Natural killer cell (primary cell): ENCODE results near the gene AGTR1. TPM values are rescaled to one million over a fixed set of nuclear protein-coding genes. Genes with fewer than 3 reads are reported as not detected.
A peak's percentile ranks its signal among the peaks of the same experiment; 100 is the strongest.

Experiments
- ATAC-seq, 3 donors: fragments of 150-1000 bp in 2 of 3; fragments of 200-7000 bp in 1 of 3; cut with Tn5 transposase; 1 replicate in 1 of 3; 2 replicates in 2 of 3; pipeline ENCODE4 v1.10.0; 2021; ENCODE audit warnings: mild to moderate bottlenecking in 2 of 3, moderate library complexity in 2 of 3
- DNase-seq, 2 donors: peaks; one replicate each; pipeline versions ENCODE4 v3.0.0 to v3.0.0-alpha.2; 2013 to 2021; ENCODE audit warnings: mixed read lengths in 1 of 2
- H3K27ac ChIP-seq: one replicate; pipeline ENCODE4 v1.5.1; 2013; ENCODE audit warnings: mild to moderate bottlenecking, low read length
- H3K27me3 ChIP-seq: one replicate; pipeline ENCODE4 v1.6.1; 2013; ENCODE audit warnings: low read length; ENCODE audit not compliant: control insufficient read depth, insufficient read depth
- H3K36me3 ChIP-seq: one replicate; pipeline ENCODE4 v1.6.1; 2013; ENCODE audit warnings: low read length; ENCODE audit not compliant: control insufficient read depth, insufficient read depth
- H3K4me1 ChIP-seq: one replicate; pipeline ENCODE4 v1.6.1; 2013; ENCODE audit warnings: low read length; ENCODE audit not compliant: control insufficient read depth, insufficient read depth
- H3K4me3 ChIP-seq: one replicate; pipeline ENCODE4 v1.5.1; 2013; ENCODE audit warnings: low read length
- H3K9me3 ChIP-seq: one replicate; pipeline ENCODE4 v1.6.1; 2013; ENCODE audit warnings: low read length; ENCODE audit not compliant: control insufficient read depth, insufficient read depth
- H3K27ac Mint-ChIP-seq, 2 donors: one replicate each; pipeline ENCODE4 v1.8.0; 2022; ENCODE audit warnings: mild to moderate bottlenecking in 2 of 2, mixed read lengths in 2 of 2, moderate library complexity in 1 of 2
- H3K27me3 Mint-ChIP-seq, 2 donors: one replicate each; pipeline ENCODE4 v1.8.0; 2022; ENCODE audit warnings: low read depth in 2 of 2, mixed read lengths in 2 of 2
- H3K36me3 Mint-ChIP-seq: one replicate; pipeline ENCODE4 v1.8.0; 2022; ENCODE audit warnings: mixed read lengths
- H3K4me1 Mint-ChIP-seq, 2 donors: one replicate each; pipeline ENCODE4 v1.8.0; 2022; ENCODE audit warnings: mixed read lengths in 2 of 2
- H3K4me3 Mint-ChIP-seq: one replicate; pipeline ENCODE4 v1.8.0; 2022; ENCODE audit warnings: mild to moderate bottlenecking, moderate library complexity, mixed read lengths
- H3K9me3 Mint-ChIP-seq, 2 donors: one replicate each; pipeline ENCODE4 v1.8.0; 2022; ENCODE audit warnings: mixed read lengths in 2 of 2
- WGBS: methylation state at CpG from one replicate; pipeline ENCODE4 v1.1.7; 2013; ENCODE audit warnings: missing lambda C conversion rate; ENCODE audit not compliant: insufficient coverage; 5-methylcytosine and 5-hydroxymethylcytosine counted together
- intact Hi-C: fragments of 100-400 bp; cut with micrococcal nuclease; formaldehyde crosslinking; loops from one replicate; pipeline ENCODE4 v1.14.2; 2022
- total RNA-seq, 4 donors: library from RNA; stranded (reverse); fragments of 120-200 nt in 1 of 4; gene quantifications; one replicate each; pipeline versions ENCODE4 v1.2.3 to v1.2.4, GENCODE V29; 2013 to 2022
- TF ChIP-seq, protein P1 (sequence below): fragments of 200-600 bp; IDR thresholded peaks from one replicate; pipeline ENCODE4 v1.8.0; 2022; ENCODE audit warnings: antibody characterized with exemption

The AGTR1 gene
- total RNA-seq, 3 donors from 2014 or later (not counting 1 experiment from before 2014, with no cell fraction given) = not detected

DNA sequence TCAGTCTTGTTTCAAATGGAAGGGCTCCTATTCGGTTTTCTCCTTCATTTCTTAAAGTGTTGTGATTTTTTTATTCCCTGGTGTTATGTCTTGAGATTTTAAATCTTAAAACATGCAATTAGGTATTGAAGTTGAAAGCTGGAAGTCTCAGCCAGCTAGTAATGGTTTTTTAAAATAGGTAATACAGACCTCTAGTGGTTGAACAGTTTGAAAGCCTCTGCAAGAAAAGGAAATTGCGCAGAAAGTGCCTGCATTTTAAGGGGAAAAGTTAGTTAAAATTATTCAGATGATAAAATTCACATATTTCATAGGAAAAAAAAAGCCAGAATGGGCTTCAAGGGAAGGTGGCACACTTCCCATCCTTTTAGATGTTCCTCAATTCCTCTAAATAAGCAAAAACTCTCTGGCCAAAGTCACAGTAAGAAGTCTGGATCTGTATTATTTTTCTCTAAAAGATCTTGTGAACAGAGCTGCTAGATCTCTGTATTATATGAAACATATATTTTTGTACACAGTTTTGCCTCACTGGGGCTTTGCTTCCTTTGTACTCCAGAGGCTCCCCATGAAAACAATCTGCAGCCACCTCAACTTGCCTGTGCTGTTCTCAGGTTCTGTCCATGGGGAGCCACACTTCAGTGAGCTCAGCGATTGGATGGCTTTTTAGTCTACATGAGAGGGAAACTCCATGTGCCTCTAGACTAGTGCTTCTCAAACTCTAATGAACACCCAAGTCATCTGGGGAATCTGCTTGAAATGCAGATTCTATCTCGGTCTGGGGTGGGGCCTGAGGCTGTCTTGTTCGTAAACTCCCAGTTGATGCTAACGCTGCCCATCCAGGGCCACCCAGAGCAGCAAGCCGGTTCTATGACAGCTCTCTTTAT is 21.5 kb downstream of the AGTR1 start:
- no peak overlapping the region for H3K27ac Mint-ChIP-seq
- H3K4me3 Mint-ChIP-seq = no peak overlapping the region
- ATAC-seq = no peak
- Histone ChIP-seq H3K9me3 (no peaks in the 10 kb centered on the region), H3K4me1 (no peaks in the 10 kb centered on the region), H3K27ac (no peak overlapping the region), H3K4me3 (no peak overlapping the region), H3K36me3 (no peaks in the 10 kb centered on the region), H3K27me3 (no peaks in the 10 kb centered on the region)
- no peaks in the 10 kb centered on the region for H3K4me1 Mint-ChIP-seq
- no peaks in the 10 kb centered on the region for H3K36me3 Mint-ChIP-seq
- TF ChIP-seq, protein P1, sequence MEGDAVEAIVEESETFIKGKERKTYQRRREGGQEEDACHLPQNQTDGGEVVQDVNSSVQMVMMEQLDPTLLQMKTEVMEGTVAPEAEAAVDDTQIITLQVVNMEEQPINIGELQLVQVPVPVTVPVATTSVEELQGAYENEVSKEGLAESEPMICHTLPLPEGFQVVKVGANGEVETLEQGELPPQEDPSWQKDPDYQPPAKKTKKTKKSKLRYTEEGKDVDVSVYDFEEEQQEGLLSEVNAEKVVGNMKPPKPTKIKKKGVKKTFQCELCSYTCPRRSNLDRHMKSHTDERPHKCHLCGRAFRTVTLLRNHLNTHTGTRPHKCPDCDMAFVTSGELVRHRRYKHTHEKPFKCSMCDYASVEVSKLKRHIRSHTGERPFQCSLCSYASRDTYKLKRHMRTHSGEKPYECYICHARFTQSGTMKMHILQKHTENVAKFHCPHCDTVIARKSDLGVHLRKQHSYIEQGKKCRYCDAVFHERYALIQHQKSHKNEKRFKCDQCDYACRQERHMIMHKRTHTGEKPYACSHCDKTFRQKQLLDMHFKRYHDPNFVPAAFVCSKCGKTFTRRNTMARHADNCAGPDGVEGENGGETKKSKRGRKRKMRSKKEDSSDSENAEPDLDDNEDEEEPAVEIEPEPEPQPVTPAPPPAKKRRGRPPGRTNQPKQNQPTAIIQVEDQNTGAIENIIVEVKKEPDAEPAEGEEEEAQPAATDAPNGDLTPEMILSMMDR = no peak
- WGBS = 72% methylated on average over 5 of the region's 7 CpGs
- H3K9me3 Mint-ChIP-seq = no peaks in the 10 kb centered on the region
- no peak for DNase-seq
- intact Hi-C loops = no loop called here
- H3K27me3 Mint-ChIP-seq = no peaks in the 10 kb centered on the region

DNA sequence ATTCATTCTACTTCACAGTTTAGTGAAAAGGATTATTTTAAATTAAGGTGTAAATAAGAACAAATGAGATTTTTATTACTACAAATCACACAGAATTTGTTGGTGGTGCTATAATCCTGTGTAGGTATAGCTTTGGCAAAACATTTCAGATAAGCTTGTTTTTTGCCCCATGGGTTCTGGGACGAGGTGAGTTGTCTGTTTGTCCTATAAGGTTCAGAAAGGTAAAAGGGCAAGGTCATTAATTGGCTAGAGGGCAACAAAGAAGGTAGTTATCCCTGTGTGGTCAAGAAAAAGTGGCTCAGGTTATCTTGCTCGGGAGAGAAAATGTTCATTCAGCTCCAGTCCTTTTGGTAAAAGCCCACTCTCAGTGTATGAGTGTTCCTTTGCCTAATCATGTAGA is 23.2 kb downstream of the AGTR1 start:
- Histone ChIP-seq H3K9me3 (no peaks in the 10 kb centered on the region), H3K4me3 (no peak overlapping the region), H3K27ac (no peak overlapping the region), H3K27me3 (no peaks in the 10 kb centered on the region), H3K4me1 (no peaks in the 10 kb centered on the region), H3K36me3 (no peaks in the 10 kb centered on the region)
- H3K27me3 Mint-ChIP-seq = no peaks in the 10 kb centered on the region
- no peak overlapping the region for H3K27ac Mint-ChIP-seq
- TF ChIP-seq, protein P1 = no peak
- 73% methylated on average over 2 of the region's 2 CpGs for WGBS
- H3K4me1 Mint-ChIP-seq = no peaks in the 10 kb centered on the region
- H3K9me3 Mint-ChIP-seq = no peaks in the 10 kb centered on the region
- intact Hi-C loops = no loop called here
- ATAC-seq (no peak), DNase-seq (no peak)
- H3K4me3 Mint-ChIP-seq = no peak overlapping the region
- no peaks in the 10 kb centered on the region for H3K36me3 Mint-ChIP-seq

DNA sequence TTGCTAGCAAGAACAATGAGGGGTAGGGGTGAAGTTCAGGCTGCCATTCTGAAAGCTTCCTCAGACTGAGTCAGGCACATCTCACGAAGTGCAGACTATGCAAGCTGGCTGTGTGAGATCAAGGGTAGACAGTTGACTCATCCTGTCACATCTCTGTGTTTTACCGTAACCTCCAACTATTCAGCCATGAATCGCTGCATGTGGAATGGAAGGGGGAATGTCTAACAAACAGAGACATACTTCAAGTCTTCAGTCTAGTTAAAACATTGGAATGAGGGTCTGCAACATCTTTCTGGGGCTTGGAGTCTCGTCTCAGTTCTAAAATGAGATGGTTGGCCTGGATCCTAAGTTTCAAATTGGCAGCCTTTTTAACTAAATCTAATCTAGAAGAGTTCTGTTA is 25.9 kb downstream of the AGTR1 start:
- no peaks in the 10 kb centered on the region for H3K4me1 ChIP-seq
- H3K9me3 ChIP-seq = no peaks in the 10 kb centered on the region
- ATAC-seq = no peak
- intact Hi-C loops = no loop called here
- no peak overlapping the region for H3K4me3 Mint-ChIP-seq
- H3K36me3 ChIP-seq = no peaks in the 10 kb centered on the region
- no peak overlapping the region for H3K27ac Mint-ChIP-seq
- H3K4me3 ChIP-seq = no peak overlapping the region
- H3K27me3 Mint-ChIP-seq = no peaks in the 10 kb centered on the region
- no peaks in the 10 kb centered on the region for H3K36me3 Mint-ChIP-seq
- TF ChIP-seq, protein P1 = no peak
- H3K27me3 ChIP-seq = no peaks in the 10 kb centered on the region
- H3K9me3 Mint-ChIP-seq = no peaks in the 10 kb centered on the region
- no peak overlapping the region for H3K27ac ChIP-seq
- WGBS = 88% methylated on average over 4 of the region's 4 CpGs
- DNase-seq = no peak
- H3K4me1 Mint-ChIP-seq = peaks cover 5 to 7% of the 10 kb centered on the region in 2 donors

GRCh38 chr3:148727231-148727630 is 29.5 kb downstream of the AGTR1 start:
- no peaks in the 10 kb centered on the region for H3K9me3 ChIP-seq
- H3K36me3 ChIP-seq = no peaks in the 10 kb centered on the region
- peak in 2 of 3 donors; percentile 47 to 68 for ATAC-seq
- DNase-seq = peak in 1 of 2 donors; percentile 1
- no peak overlapping the region for H3K4me3 Mint-ChIP-seq
- peaks cover 5 to 7% of the 10 kb centered on the region in 2 donors for H3K4me1 Mint-ChIP-seq
- H3K4me3 ChIP-seq = no peak overlapping the region
- intact Hi-C loops = no loop called here
- no peaks in the 10 kb centered on the region for H3K27me3 ChIP-seq
- H3K36me3 Mint-ChIP-seq = no peaks in the 10 kb centered on the region
- no peak overlapping the region for H3K27ac Mint-ChIP-seq
- TF ChIP-seq, protein P1 = no peak
- no peaks in the 10 kb centered on the region for H3K27me3 Mint-ChIP-seq
- no peaks in the 10 kb centered on the region for H3K9me3 Mint-ChIP-seq
- no peaks in the 10 kb centered on the region for H3K4me1 ChIP-seq
- no peak overlapping the region for H3K27ac ChIP-seq
- WGBS = 29% methylated on average over 5 of the region's 5 CpGs
